Stimulated activated CD8-positive, alpha-beta memory T cell treated with anti-CD3 and anti-CD28 coated beads, Interleukin-4, amount 100 ng/mL, for 48 hours (primary cell): ENCODE data around the gene PTBP2.

ENCODE experiments used
- DNase-seq: peaks from one replicate; pipeline ENCODE4 v3.0.0-alpha.2; 2020

The PTBP2 gene, protein sequence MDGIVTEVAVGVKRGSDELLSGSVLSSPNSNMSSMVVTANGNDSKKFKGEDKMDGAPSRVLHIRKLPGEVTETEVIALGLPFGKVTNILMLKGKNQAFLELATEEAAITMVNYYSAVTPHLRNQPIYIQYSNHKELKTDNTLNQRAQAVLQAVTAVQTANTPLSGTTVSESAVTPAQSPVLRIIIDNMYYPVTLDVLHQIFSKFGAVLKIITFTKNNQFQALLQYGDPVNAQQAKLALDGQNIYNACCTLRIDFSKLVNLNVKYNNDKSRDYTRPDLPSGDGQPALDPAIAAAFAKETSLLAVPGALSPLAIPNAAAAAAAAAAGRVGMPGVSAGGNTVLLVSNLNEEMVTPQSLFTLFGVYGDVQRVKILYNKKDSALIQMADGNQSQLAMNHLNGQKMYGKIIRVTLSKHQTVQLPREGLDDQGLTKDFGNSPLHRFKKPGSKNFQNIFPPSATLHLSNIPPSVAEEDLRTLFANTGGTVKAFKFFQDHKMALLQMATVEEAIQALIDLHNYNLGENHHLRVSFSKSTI

DNA sequence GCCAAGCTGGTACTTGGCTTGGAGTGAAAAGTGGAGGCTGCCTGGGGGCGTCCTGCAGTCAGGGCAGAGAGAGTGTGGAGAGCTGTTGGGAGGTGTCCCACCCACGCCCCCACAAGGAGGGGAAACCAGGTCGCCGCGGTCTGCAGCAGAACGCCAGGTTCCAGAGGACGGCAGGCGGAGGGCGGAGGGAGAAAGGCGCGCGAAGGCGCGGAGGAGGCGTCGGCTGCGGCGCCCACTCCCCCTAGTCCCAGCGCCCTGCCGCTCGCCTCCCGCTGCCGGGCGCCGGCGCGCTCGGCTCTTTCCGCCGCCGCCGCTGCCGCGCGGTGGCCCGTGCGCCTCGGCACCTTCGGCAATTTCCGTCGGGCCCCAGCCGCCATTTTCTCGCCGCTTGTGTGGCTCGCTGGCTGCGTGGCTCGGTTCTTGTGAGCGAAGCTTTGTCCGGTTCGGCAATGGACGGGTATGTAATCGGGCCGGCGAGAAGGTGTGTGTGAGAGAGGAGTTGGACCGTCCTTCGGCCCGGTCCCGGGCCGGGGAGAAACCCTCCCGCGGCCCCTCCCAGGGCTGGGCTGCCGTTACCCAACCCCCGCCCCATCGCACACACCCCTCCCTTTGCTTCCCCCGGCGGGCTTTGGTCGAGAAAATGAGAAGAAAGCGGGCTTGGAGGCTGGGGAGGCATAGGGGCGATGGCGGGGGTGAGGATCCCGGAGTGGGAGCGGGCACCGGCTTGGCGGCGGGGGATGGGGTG, at the start of gene PTBP2:
Gene PTBP2, plus strand, starts transcription at position 369 of the 745 bp plus-strand sequence. Its CDS starts 81 bp downstream, at position 450.
- peak; percentile 85 for DNase-seq

DNA sequence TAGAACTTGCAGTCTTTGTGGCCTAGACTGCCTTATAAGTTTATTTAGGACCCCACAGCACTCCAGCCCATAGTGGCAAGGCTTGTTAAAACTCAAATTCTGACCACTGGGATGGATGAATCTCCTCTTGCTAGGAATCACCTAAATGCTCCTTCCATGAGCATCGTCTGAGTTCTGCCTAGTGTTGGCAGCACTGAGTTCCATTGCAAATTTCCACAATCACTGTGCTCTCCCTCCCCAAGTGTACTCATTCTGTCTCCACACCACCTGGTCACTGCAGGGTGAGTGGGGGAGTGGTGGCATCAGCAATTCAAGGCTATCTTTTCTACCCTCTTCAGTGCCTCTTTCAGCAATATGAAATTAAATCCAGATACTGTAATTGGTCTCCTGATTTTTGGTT, 46.7 kb upstream of the PTBP2 start:
- DNase-seq = no peak

DNA sequence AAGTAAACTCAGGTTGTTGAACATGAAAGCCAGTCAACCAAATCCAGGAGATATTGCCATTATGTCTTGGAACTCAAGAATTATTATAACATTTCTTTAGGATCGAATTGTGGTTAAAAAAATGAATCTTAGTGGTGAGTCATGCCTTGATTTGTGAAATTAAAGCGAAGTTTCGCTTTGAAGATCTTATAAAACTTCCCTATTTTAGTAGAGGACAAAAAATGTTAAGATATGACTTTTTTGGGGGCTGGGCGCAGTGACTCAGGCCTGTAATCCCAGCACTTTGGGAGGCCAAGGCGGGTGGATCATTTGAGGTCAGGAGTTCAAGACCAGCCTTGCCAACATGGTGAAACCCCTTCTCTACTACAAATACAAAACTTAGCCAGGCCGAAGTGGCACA, 39.5 kb upstream of the PTBP2 start:
- DNase-seq = no peak

DNA sequence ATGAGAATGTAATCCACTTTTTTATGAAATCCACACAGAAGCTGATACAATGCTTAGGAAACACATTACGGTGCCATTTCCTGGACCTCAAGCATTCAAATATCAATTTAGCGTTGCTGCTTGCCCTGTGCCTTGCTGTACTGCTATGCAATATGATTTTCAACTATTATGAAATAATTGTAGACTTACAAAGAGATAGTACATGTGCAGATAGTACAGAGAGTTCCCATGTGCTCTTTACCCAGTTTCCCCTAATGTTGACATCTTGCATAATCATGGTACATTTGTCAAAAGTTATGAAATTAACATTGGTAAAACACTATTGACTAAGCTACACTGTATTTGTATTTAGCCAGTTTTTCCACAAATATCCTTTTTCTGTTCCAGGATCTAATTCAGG, 37.7 kb upstream of the PTBP2 start:
- DNase-seq = no peak

- no peak for DNase-seq
Observed at GRCh38 chr1:96684744-96685143, 36.8 kb upstream of the PTBP2 start.

DNA sequence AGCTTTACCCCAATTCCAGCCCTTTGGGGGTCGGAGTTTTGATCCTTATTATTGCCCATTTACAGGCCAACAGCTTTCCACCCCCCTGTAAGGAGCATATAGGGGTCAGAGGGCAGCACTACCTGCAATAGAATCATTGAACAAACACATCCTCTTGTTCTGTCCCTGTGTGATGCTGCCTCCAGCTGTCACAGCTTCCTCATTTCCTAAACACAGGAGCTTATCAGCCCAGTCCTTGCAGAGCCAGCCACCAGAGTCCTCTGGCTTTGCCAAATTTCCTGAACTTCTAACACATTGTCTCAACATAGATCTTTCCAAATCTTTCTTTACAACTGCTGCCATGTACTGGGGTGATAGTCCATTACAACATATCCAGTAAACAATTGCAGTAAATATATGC, 32.8 kb upstream of the PTBP2 start:
- DNase-seq = no peak

GRCh38 chr1:96695954-96696353, 25.6 kb upstream of the PTBP2 start:
- DNase-seq = no peak

- no peak for DNase-seq
Observed at GRCh38 chr1:96698342-96698983, 23.1 kb upstream of the PTBP2 start.

DNA sequence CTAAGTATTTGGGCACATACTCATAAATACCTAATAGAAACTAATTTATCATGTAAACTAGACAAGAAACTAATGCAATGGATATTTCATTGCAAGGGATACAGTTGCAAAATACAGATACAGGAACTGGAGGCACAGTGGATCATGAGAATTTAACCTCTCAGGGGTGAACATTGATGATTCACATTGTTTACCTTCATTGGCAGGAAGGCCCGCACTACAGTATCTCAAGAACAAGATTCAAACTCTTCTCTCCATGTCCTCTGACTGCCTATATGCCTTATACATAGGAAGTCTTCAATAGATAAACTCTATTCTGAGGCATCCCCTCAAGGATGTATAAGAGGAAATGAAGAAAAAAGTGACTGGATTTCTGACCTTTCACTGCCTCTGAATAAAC, 18.4 kb upstream of the PTBP2 start:
- no peak for DNase-seq

DNA sequence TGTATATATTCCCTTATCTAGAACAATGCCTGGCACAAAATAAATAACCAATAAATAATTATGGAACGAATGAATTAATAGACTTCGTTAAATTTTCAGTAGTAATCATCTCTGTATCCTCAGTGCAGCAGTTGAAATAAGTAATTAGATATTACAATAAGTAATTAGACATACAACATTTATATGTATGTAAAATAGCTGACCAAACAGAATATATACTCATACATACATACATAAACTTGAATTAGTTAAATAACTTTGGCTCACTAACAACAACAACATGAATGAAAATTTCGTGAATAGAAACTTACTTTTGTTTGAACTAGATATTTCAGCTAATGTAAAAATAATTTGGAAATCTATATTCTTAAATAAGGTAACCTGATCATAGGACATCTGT, 14.6 kb upstream of the PTBP2 start:
- no peak for DNase-seq

GRCh38 chr1:96708482-96708881, 13.1 kb upstream of the PTBP2 start:
- DNase-seq = no peak

DNA sequence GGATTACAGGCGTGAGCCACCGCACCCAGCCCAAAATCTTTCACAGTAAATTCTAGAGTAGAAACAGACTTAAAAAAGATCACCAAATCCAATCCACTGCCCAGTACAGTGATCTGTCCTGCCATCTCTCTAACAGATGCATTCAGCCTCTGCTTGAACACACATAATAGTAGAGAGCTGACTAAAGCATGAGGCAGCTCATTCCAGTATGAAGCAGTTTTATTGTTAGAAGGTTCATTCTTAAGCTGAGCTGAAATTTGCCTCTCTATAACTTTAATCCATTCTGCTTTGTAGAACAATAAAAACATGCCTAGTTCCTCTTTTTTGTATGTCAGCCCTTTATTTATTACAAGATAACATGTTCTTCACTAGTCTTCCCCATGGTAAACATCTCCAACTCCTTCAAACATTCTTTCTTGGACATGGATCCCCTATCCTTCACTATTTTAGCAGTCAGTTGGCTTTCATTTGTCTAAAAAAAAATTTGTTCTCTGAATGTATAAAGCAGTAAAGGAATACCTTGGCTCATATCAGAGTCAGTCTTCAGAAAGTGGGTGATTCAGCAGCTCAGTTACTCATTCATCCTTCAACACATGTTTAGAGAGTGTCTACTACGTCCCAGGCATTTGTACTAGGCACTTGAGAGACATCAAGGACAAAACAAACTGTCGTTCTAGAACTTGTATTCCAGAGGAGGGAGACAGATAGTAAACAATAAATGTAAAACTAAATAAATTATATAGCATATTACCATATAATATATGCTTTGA, 10.7 kb upstream of the PTBP2 start:
- no peak for DNase-seq

GRCh38 chr1:96713649-96714048, 7.9 kb upstream of the PTBP2 start:
- no peak for DNase-seq

GRCh38 chr1:96714881-96715280, 6.7 kb upstream of the PTBP2 start:
- DNase-seq = no peak

GRCh38 chr1:96715482-96715881, 6.1 kb upstream of the PTBP2 start:
- no peak for DNase-seq

GRCh38 chr1:96721053-96721415, 550 bp upstream of the PTBP2 start:
- DNase-seq = no peak

DNA sequence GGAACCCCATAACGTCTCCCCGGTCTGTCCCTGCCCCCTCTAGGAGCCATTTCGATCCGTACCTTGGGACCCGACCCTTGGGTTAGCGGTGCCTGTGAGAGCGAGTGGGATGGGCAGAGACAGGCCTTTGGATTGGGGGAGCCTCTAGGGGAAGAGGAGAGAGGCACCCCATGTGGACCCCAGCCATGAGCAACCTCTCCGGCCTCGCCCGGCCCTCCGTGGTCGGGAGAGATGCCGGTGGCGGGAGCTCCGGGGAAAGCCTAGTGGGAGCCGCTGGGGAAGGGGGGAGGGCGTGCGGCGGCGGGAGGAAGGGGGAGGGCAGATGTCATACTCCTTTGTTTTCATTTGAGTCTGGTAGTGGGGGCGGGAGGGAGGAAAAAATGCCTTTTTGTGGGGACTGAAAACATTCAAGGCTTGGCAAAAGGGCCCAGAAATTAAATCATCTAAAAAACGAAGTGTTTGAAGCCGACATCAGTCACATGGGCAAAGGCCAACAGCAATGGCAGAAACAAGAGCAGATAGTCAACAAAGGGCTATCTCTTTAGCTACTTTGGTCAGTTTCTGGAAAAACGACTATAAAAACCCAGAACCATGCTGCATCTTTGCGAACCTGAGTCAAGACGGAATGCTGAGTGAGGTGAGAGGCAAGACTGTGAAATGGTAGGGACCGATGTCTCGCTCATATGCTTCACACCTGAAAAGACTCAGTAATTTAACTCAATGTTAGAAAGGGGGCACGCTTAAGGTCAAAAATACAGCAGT, 758 bp downstream of the PTBP2 start:
- no peak for DNase-seq

DNA sequence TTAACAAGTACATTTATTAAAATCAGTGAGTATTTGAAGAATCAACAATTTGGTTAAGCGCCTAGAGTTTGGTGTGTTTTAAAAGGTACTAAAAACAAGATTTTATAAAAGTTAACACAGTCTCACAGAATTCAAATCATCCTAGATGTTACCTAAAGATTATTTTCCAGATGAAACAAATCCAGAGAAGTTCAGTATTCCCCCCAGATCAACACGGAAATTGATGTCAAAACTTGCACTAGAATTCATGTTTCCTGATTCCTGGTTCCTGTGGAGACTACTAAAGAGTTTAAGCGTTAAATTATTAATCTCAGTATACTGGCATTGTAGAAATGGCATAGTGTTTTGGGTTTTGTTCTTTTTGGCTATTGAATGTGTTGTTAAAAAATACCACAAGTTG, 1.4 kb downstream of the PTBP2 start:
- no peak for DNase-seq

GRCh38 chr1:96723377-96723776, 1.8 kb downstream of the PTBP2 start:
- DNase-seq = no peak

DNA sequence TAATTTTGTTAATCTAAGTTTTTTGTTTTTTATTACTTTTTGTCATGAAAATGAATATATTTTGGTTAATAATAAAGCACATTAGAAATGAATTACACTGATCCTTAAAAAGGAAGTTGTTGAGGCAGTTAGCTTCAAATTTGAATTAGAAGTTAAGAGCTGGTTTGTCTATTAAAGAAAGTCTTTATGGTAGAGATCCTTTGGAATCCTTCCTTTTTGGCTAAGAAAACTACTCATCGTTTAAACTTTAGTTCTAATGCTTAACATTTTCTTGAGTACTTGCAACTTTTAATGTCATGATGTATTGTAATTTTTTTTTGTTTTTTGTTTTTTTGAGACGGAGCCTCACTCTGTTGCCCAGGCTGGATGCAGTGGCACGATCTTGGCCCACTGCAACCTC, 2.4 kb downstream of the PTBP2 start:
- DNase-seq = no peak

DNA sequence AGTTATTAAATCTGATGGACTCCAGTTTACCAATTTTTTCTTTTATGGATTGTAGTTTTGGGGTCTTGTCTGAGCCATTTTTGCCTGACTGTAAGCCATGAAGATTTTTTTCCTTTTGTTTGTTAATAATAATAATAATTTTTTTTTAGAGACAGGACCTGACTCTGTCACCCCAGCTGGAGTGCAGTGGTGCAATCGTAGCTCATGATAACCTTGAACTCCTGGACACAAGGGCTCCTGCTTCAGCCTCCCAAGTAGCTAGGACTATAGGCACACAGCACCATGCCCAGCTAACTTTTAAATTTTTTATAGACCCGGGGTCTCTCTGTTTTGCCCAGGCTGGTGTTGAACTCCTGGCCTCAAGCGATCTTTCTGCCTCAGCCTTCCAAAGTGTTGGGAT, 6.3 kb downstream of the PTBP2 start:
- no peak for DNase-seq
